ENCODE data around the gene FAM168A.

DNA sequence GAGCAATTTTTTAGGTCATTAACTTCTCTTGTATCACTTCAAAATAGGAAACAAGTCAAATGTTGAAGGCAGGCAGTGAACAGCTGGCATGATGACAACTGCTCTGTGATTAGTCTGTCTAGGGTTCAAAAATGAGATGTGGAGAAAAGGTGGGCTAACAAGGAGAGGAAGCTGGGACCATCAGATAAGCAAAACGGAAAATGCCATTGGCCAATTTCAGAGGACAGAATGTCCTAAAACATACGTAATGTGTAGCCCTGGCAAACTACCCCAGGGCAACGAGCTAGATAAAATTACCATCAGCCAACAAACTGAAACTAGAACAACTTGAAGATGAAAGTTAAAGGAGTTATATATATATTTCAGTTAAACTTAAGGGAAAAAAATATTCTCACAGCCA is 128.5 kb downstream of the FAM168A start:
- TF ChIP-seq POLR2A (IDR thresholded peaks at IDR 0.05): no peak
- TF ChIP-seq, protein P1, sequence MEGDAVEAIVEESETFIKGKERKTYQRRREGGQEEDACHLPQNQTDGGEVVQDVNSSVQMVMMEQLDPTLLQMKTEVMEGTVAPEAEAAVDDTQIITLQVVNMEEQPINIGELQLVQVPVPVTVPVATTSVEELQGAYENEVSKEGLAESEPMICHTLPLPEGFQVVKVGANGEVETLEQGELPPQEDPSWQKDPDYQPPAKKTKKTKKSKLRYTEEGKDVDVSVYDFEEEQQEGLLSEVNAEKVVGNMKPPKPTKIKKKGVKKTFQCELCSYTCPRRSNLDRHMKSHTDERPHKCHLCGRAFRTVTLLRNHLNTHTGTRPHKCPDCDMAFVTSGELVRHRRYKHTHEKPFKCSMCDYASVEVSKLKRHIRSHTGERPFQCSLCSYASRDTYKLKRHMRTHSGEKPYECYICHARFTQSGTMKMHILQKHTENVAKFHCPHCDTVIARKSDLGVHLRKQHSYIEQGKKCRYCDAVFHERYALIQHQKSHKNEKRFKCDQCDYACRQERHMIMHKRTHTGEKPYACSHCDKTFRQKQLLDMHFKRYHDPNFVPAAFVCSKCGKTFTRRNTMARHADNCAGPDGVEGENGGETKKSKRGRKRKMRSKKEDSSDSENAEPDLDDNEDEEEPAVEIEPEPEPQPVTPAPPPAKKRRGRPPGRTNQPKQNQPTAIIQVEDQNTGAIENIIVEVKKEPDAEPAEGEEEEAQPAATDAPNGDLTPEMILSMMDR (IDR thresholded peaks at IDR 0.05): no peak
